ENCODE results near the gene ARF4. TPM values are rescaled to one million over a fixed set of nuclear protein-coding genes. Genes with fewer than 3 reads are reported as not detected.
A peak's percentile ranks its signal among the peaks of the same experiment; 100 is the strongest.

Gene ARF4
- total RNA-seq, 2 experiments from 2014 or later = 49.0 to 50.8 TPM

DNA sequence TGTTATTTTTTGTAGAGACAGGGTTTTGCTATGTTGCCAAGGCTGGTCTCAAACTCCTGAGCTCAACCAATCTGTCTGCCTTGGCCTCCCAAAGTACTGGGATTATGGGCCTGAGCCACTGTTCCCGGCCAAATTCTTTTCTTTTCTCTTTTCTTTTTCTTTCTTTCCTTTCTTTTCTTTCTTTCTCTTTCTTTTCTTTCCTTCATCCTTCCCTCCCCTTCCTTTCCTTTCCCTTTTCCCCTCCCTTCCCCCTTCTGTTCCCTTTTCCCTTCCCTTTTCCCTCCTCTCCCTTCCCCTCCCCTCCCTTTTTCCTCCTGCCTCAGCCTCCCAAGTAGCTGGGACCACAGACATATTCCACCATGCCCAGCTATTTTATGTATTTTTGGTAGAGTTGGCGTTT lies 3.1 kb upstream of the ARF4 start:
- peak overlapping the region; percentile 30 for H3K27ac Mint-ChIP-seq
- H3K36me3 Mint-ChIP-seq (ENCODE audit: low read depth) = peaks cover 24% of the 10 kb centered on the region
- no peaks in the 10 kb centered on the region for H3K27me3 Mint-ChIP-seq (ENCODE audit: low read depth)
- CTCF ChIA-PET = interaction anchor here (1.1 kb wide), 1 partner anchor 203 kb away, joined by 6 read pairs; no protein-coding TSS in a partner anchor
- H3K9me3 Mint-ChIP-seq = no peaks in the 10 kb centered on the region
- peak overlapping the region; percentile 36 for H3K4me3 Mint-ChIP-seq
- no peak for DNase-seq
- intact Hi-C loops (cut with micrococcal nuclease) = no loop called here
- H3K4me1 Mint-ChIP-seq (ENCODE audit: low read depth) = peaks cover 22% of the 10 kb centered on the region

DNA sequence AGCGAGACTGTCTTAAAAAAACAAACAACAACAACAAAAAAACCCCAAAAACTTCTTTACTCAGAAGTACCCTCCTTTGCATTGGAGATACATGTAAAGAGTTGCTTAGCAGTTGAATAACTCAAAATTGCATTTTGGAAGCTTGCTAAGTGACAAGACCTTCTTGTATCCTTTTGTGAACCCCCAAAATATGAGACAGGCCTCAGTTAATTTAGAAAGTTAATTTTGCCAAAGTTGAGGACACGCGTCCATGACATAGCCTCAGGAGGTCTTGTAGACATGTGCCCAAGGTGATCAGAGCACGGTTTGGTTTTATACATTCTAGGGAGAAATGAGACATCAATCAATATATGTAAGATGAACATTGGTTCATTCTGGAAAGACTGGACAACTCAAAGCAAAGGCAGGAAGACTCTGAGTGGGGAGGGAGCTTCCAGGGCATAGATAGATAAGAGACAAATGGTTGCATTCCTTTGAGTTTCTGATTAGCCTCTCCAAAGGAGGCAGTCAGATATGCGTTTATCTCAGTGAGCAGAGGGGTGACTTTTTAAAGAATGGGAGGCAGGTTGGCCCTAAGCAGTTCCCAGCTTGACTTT lies 1.7 kb upstream of the ARF4 start:
- Mint-ChIP-seq H3K27me3 (ENCODE audit: low read depth) (no peaks in the 10 kb centered on the region), H3K9me3 (no peaks in the 10 kb centered on the region), H3K36me3 (ENCODE audit: low read depth) (peaks cover 17% of the 10 kb centered on the region), H3K27ac (peak overlapping the region; percentile 100), H3K4me3 (peak overlapping the region; percentile 97), H3K4me1 (ENCODE audit: low read depth) (peaks cover 35% of the 10 kb centered on the region)
- DNase-seq = no peak
- intact Hi-C loops (cut with micrococcal nuclease) = loop anchor here (10.0 kb wide), 2 partner anchors 814 to 894 kb away; no protein-coding TSS in a partner anchor
- CTCF ChIA-PET = no interaction called here

DNA sequence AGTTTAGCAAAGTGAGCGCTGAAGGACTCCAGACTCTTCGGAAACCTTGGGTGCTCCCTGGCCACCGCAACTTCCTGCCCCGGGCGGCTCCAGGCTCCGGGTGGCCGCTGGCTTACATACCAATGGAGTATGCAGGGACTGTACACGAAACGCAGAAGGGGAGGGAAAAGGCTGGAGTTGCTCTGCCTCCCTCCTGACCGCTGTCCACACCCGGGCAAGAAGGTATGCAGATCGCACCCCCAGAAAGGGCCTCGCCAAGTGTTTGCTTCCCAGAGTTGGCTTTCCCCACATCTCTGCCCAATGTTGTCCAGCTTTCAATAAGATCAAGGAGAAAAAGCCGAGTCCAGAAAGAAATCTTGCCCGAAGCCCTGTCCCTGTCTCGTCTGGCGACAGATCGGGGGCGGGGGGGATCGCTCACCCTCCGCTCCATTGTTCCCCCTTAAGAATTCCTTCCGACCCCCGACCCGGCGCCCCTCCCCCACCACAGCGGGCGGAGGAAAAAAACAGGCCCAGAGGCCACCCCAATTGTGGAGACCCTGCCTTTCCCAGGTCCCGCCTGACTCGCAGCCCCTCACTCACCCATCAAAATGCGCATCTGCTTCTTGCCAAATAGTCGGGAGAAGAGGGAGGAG lies 533 bp downstream of the ARF4 start:
- CTCF ChIA-PET = interaction anchor here (0.6 to 1.5 kb wide), 6 partner anchors 37 to 260 kb away, joined by 3 to 7 read pairs (median 4); partner anchors contain the start of gene SLMAP
- intact Hi-C loops (cut with micrococcal nuclease) = loop anchor here (1.0 to 10.0 kb wide), 13 partner anchors 40 to 892 kb away; partner anchors contain the start of genes APPL1, HTD2, PDE12 and RPP14
- H3K4me1 Mint-ChIP-seq (ENCODE audit: low read depth) = peaks cover 49% of the 10 kb centered on the region
- H3K36me3 Mint-ChIP-seq (ENCODE audit: low read depth) = peaks cover 16% of the 10 kb centered on the region
- DNase-seq = peak; percentile 73
- H3K27ac Mint-ChIP-seq = peak overlapping the region; percentile 100
- H3K9me3 Mint-ChIP-seq = no peaks in the 10 kb centered on the region
- peak overlapping the region; percentile 97 for H3K4me3 Mint-ChIP-seq
- H3K27me3 Mint-ChIP-seq (ENCODE audit: low read depth) = no peaks in the 10 kb centered on the region

DNA sequence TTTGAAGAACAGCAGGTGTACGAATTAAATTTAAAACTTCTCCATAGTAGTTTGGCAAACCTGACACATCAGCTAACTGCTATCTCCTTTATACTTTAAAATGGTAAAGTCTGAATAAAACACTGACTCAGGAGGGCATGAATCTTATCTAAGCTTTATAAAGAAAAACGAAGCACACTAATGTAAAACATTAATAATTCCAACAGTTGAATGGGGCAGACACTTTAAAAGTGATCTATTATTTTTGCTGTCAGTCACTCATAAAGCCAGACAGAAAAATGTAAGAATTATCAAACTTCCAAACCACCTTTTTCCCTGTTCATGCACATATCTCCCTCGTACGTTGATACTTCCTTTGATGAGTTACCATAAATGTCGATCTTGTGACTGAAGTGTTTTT lies 2.6 kb downstream of the ARF4 start:
- CTCF ChIA-PET = interaction anchor here (1.4 kb wide), 1 partner anchor 197 kb away, joined by 4 read pairs; no protein-coding TSS in a partner anchor
- intact Hi-C loops (cut with micrococcal nuclease) = loop anchor here (10.0 kb wide), 2 partner anchors 810 to 890 kb away; no protein-coding TSS in a partner anchor
- no peaks in the 10 kb centered on the region for H3K27me3 Mint-ChIP-seq (ENCODE audit: low read depth)
- DNase-seq = no peak
- no peak overlapping the region for H3K27ac Mint-ChIP-seq
- no peaks in the 10 kb centered on the region for H3K9me3 Mint-ChIP-seq
- H3K4me3 Mint-ChIP-seq = peak overlapping the region; percentile 20
- H3K36me3 Mint-ChIP-seq (ENCODE audit: low read depth) = peaks cover 16% of the 10 kb centered on the region
- H3K4me1 Mint-ChIP-seq (ENCODE audit: low read depth) = peaks cover 47% of the 10 kb centered on the region

DNA sequence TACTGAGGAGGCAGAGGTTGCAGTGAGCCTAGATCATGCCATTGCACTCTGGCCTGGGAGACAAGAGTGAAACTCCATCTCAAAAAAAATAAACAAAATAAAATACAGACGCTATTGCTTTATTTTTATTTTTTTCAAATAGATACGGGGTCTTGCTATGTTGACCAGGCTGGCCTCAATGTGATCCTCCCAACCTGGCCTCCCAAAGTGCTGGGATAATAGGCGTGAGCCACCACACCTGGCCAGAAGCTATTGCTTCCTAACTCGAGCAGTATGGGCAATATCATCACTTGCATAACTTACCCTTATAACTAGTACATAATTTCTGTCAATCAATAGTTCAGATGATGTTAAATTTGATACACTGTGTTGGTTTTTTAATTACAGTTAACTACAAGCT lies 3.0 kb downstream of the ARF4 start:
- no peak overlapping the region for H3K27ac Mint-ChIP-seq
- CTCF ChIA-PET = interaction anchor here (1.4 kb wide), 1 partner anchor 197 kb away, joined by 4 read pairs; no protein-coding TSS in a partner anchor
- peaks cover 16% of the 10 kb centered on the region for H3K36me3 Mint-ChIP-seq (ENCODE audit: low read depth)
- H3K4me1 Mint-ChIP-seq (ENCODE audit: low read depth) = peaks cover 45% of the 10 kb centered on the region
- no peak for DNase-seq
- H3K9me3 Mint-ChIP-seq = no peaks in the 10 kb centered on the region
- no peaks in the 10 kb centered on the region for H3K27me3 Mint-ChIP-seq (ENCODE audit: low read depth)
- no peak overlapping the region for H3K4me3 Mint-ChIP-seq
- intact Hi-C loops (cut with micrococcal nuclease) = loop anchor here (10.0 kb wide), 2 partner anchors 809 to 889 kb away; no protein-coding TSS in a partner anchor

DNA sequence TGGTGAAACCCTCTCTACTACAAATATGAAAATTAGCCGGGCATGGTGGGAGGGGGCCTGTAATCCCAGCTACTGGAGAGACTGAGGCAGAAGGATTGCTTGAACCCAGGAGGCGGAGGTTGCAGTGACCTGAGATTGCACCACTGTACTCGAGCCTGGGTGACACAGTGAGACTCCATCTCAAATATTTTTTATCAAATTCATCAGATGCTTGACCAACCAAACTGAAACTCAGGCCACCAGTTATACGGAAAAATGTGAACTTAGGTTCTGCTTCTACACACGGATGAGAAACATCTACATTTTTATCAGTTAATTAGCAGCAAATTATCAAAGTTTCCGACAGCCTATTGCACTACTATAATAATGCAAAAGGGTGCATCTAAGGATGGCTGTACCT lies 4.8 kb downstream of the ARF4 start:
- intact Hi-C loops (cut with micrococcal nuclease) = loop anchor here (10.0 kb wide), 2 partner anchors 808 to 888 kb away; no protein-coding TSS in a partner anchor
- no peaks in the 10 kb centered on the region for H3K27me3 Mint-ChIP-seq (ENCODE audit: low read depth)
- H3K4me1 Mint-ChIP-seq (ENCODE audit: low read depth) = peaks cover 46% of the 10 kb centered on the region
- H3K36me3 Mint-ChIP-seq (ENCODE audit: low read depth) = peaks cover 9% of the 10 kb centered on the region
- CTCF ChIA-PET = interaction anchor here (1.1 to 1.4 kb wide), 2 partner anchors 12 to 260 kb away, joined by 4 read pairs; no protein-coding TSS in a partner anchor
- no peaks in the 10 kb centered on the region for H3K9me3 Mint-ChIP-seq
- DNase-seq = no peak
- no peak overlapping the region for H3K27ac Mint-ChIP-seq
- no peak overlapping the region for H3K4me3 Mint-ChIP-seq

DNA sequence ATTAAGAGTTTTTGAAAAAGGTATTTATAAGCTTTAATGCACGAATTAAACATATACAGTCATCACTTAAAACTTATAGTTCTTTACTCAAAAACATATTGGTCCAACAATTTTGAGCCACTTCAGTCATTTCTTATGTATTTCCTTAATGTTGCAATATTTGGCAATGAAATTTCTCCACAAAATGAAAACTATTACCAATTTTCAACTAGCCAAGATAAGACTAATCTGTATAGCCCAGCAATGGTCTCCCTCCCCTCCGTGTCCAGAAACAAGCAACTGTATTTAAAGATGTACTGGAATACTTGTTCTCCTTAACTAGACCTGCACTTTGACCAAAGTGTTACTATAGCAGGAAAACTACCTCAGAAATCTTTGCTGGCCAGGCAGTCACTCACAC lies 9.2 kb downstream of the ARF4 start:
- intact Hi-C loops (cut with micrococcal nuclease) = no loop called here
- Mint-ChIP-seq H3K36me3 (ENCODE audit: low read depth) (peaks cover 9% of the 10 kb centered on the region), H3K4me1 (ENCODE audit: low read depth) (peaks cover 40% of the 10 kb centered on the region), H3K9me3 (no peaks in the 10 kb centered on the region), H3K4me3 (no peak overlapping the region), H3K27me3 (ENCODE audit: low read depth) (no peaks in the 10 kb centered on the region), H3K27ac (no peak overlapping the region)
- DNase-seq = no peak
- CTCF ChIA-PET = no interaction called here

DNA sequence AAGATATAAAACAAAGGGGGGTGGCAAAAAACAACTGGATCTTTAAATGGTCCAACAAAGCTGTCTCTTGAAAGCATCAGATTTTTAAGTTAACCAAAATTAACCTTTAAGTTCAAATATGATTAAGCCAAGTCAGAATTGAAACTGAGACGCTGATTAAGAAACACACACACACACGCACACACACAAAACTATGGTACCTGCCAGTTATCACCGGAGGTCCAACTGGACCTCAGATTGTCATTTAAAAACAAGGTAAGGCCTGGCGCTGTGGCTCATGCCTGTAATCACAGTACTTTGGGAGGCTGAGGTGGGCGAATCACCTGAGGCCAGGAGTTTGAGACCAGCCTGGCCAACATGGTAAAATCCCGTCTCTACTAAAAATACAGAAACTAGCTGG lies 10.4 kb downstream of the ARF4 start:
- intact Hi-C loops (cut with micrococcal nuclease) = no loop called here
- peaks cover 12% of the 10 kb centered on the region for H3K36me3 Mint-ChIP-seq (ENCODE audit: low read depth)
- peak; percentile 20 for DNase-seq
- CTCF ChIA-PET = interaction anchor here (0.5 to 0.7 kb wide), 2 partner anchors 99 to 370 kb away, joined by 3 read pairs; no protein-coding TSS in a partner anchor
- no peak overlapping the region for H3K4me3 Mint-ChIP-seq
- no peaks in the 10 kb centered on the region for H3K9me3 Mint-ChIP-seq
- H3K4me1 Mint-ChIP-seq (ENCODE audit: low read depth) = peaks cover 35% of the 10 kb centered on the region
- no peak overlapping the region for H3K27ac Mint-ChIP-seq
- H3K27me3 Mint-ChIP-seq (ENCODE audit: low read depth) = no peaks in the 10 kb centered on the region

DNA sequence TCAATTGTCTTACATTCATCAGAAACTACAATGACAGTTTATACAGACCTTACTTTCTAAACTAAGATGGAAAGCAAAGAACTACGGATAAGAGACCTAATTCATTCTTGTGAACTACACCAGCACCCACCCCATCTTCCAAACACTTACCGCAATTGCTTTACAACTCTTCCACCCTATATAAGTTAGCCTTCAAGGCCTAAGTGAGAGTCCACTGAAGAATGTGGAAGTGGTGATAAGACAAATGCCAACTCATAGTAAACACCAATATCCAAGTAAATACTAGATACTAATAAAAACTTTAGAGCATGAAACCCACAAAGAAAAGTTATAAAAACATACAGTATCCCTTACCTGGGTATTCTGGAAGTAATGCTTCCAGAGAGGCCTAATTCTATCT lies 13.6 kb downstream of the ARF4 start:
- peaks cover 28% of the 10 kb centered on the region for H3K4me1 Mint-ChIP-seq (ENCODE audit: low read depth)
- H3K9me3 Mint-ChIP-seq = no peaks in the 10 kb centered on the region
- H3K4me3 Mint-ChIP-seq = no peak overlapping the region
- H3K27me3 Mint-ChIP-seq (ENCODE audit: low read depth) = no peaks in the 10 kb centered on the region
- CTCF ChIA-PET = no interaction called here
- DNase-seq = no peak
- no peak overlapping the region for H3K27ac Mint-ChIP-seq
- peaks cover 12% of the 10 kb centered on the region for H3K36me3 Mint-ChIP-seq (ENCODE audit: low read depth)
- intact Hi-C loops (cut with micrococcal nuclease) = loop anchor here (1.0 kb wide), 1 partner anchor 186 kb away; no protein-coding TSS in a partner anchor

DNA sequence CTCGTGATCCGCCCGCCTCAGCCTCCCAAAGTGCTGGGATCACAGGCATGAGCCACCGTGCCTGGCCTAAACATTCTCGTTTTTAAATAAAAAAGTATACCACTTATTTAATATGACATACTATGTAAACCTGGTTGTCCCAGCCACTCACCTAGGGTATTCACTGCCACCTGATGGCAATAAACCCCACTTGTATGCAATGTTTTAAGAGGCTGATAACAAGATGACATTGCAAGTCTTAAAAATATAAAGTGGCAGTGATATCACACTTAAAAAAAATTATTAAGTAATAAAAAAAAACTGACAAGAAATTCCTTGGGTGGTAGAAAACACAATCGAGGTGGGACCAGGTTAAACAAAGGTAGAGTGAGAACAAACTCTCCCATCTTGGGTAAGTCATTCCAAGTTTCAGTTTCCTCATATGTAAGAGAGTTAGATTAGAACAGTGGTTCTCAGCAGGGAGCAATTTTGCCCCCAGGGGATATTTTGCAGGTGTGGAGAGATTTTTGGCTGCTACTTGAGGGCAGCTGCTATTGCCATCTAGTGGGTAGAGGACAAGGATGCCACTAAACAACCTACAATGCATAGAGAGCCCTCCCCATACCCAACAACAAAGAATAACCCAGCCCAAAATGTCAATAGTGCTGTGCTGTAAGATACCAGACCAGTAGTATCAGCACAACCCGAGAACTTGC lies 14.5 kb downstream of the ARF4 start:
- Mint-ChIP-seq H3K4me3 (no peak overlapping the region), H3K27ac (peak overlapping the region; percentile 39), H3K4me1 (ENCODE audit: low read depth) (peaks cover 29% of the 10 kb centered on the region), H3K9me3 (no peaks in the 10 kb centered on the region), H3K36me3 (ENCODE audit: low read depth) (peaks cover 15% of the 10 kb centered on the region), H3K27me3 (ENCODE audit: low read depth) (no peaks in the 10 kb centered on the region)
- intact Hi-C loops (cut with micrococcal nuclease) = loop anchor here (1.0 kb wide), 1 partner anchor 185 kb away; no protein-coding TSS in a partner anchor
- CTCF ChIA-PET = no interaction called here
- no peak for DNase-seq

DNA sequence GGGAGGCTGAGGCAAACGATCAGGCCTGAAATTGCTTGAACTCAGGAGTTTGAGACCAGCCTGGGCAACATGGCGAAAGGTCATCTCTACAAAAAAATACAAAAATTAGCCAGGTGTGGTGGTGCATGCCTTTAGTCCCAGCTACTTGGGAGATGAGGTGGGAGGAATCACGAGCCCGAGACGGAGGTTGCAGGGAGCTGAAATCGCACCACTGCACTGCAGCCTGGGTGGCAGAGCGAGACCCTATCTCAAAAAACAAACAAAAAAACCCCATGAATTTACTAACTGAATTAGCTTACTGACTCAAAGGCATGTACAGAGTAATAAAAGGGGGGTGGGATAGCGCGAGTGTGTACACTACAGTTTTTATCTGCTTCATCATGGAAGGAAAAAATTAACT lies 19.3 kb downstream of the ARF4 start:
- peaks cover 30% of the 10 kb centered on the region for H3K36me3 Mint-ChIP-seq (ENCODE audit: low read depth)
- intact Hi-C loops (cut with micrococcal nuclease) = no loop called here
- no peak overlapping the region for H3K27ac Mint-ChIP-seq
- no peak overlapping the region for H3K4me3 Mint-ChIP-seq
- no peaks in the 10 kb centered on the region for H3K27me3 Mint-ChIP-seq (ENCODE audit: low read depth)
- no peak for DNase-seq
- H3K9me3 Mint-ChIP-seq = no peaks in the 10 kb centered on the region
- peaks cover 18% of the 10 kb centered on the region for H3K4me1 Mint-ChIP-seq (ENCODE audit: low read depth)
- CTCF ChIA-PET = interaction anchor here (0.6 kb wide), 1 partner anchor 7 kb away, joined by 3 read pairs; no protein-coding TSS in a partner anchor

DNA sequence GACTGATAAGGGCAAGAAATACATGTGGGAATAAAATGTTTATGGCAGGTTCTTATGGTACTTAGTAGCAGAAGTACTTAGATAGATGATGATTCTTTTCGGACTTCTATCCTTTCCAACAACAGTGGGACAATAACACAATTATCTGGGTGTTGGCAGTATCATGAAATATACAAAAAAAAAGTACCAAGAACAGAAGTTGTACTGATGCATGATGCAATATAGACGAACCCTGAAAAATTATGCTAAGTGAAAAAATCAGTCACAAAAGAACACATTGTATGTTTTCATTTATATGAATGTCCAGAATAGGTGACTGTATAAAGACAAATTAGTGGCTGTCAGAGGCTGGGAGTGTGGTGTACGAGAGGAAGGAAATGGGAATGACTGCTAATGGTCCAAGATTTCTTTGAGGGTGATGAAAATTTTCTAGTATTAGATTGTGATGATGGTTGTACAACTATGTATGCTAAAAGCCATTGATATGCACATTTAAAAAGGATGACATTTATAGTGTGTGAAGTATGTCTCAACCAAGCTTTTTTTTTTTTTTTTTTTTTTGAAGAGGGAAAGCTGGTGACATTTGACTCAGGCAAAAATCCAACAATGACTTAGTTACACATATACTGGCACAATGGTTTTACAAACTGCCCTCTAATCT lies 21.0 kb downstream of the ARF4 start:
- intact Hi-C loops (cut with micrococcal nuclease) = no loop called here
- peaks cover 28% of the 10 kb centered on the region for H3K36me3 Mint-ChIP-seq (ENCODE audit: low read depth)
- no peak overlapping the region for H3K4me3 Mint-ChIP-seq
- no peaks in the 10 kb centered on the region for H3K27me3 Mint-ChIP-seq (ENCODE audit: low read depth)
- no peak for DNase-seq
- H3K9me3 Mint-ChIP-seq = no peaks in the 10 kb centered on the region
- H3K27ac Mint-ChIP-seq = peak overlapping the region; percentile 12
- CTCF ChIA-PET = no interaction called here
- H3K4me1 Mint-ChIP-seq (ENCODE audit: low read depth) = peaks cover 16% of the 10 kb centered on the region

Measured in activated naive CD4-positive, alpha-beta T cell treated with anti-CD3 and anti-CD28 coated beads for 36 hours (primary cell).